ENCODE measurements around the gene TM7SF3. TPM values are rescaled to one million over a fixed set of nuclear protein-coding genes. Genes with fewer than 3 reads are reported as not detected.

The TM7SF3 gene, protein sequence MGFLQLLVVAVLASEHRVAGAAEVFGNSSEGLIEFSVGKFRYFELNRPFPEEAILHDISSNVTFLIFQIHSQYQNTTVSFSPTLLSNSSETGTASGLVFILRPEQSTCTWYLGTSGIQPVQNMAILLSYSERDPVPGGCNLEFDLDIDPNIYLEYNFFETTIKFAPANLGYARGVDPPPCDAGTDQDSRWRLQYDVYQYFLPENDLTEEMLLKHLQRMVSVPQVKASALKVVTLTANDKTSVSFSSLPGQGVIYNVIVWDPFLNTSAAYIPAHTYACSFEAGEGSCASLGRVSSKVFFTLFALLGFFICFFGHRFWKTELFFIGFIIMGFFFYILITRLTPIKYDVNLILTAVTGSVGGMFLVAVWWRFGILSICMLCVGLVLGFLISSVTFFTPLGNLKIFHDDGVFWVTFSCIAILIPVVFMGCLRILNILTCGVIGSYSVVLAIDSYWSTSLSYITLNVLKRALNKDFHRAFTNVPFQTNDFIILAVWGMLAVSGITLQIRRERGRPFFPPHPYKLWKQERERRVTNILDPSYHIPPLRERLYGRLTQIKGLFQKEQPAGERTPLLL
- total RNA-seq (50.8 and 65.5 TPM in 2 replicates), polyA plus RNA-seq (50.1 and 51.0 TPM in 2 replicates)

GRCh38 chr12:27014085-27014858 is at the start of gene TM7SF3:
Gene TM7SF3, minus strand, starts transcription at chr12:27014384. Its CDS starts 216 bp downstream, at chr12:27014168.
- no peaks in the 10 kb centered on the region for H3K36me3 ChIP-seq
- H3K4me3 ChIP-seq: peak within 1 kb of the TSS; percentile 51
- TF ChIP-seq, protein P1, sequence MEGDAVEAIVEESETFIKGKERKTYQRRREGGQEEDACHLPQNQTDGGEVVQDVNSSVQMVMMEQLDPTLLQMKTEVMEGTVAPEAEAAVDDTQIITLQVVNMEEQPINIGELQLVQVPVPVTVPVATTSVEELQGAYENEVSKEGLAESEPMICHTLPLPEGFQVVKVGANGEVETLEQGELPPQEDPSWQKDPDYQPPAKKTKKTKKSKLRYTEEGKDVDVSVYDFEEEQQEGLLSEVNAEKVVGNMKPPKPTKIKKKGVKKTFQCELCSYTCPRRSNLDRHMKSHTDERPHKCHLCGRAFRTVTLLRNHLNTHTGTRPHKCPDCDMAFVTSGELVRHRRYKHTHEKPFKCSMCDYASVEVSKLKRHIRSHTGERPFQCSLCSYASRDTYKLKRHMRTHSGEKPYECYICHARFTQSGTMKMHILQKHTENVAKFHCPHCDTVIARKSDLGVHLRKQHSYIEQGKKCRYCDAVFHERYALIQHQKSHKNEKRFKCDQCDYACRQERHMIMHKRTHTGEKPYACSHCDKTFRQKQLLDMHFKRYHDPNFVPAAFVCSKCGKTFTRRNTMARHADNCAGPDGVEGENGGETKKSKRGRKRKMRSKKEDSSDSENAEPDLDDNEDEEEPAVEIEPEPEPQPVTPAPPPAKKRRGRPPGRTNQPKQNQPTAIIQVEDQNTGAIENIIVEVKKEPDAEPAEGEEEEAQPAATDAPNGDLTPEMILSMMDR (IDR thresholded peaks at IDR 0.05; ENCODE audit: low read depth, low read length): peak; percentile 96
- H3K4me1 ChIP-seq (ENCODE audit: low read depth): peaks cover 16% of the 10 kb centered on the region
- no peaks in the 10 kb centered on the region for H3K9me3 ChIP-seq (ENCODE audit: low read depth)
- H3K27ac ChIP-seq: peak within 1 kb of the TSS; percentile 54
- DNase-seq (ENCODE audit: low read depth in 1 of 2, low spot score in 1 of 2): peak; percentile 95
- no peaks in the 10 kb centered on the region for H3K27me3 ChIP-seq

DNA sequence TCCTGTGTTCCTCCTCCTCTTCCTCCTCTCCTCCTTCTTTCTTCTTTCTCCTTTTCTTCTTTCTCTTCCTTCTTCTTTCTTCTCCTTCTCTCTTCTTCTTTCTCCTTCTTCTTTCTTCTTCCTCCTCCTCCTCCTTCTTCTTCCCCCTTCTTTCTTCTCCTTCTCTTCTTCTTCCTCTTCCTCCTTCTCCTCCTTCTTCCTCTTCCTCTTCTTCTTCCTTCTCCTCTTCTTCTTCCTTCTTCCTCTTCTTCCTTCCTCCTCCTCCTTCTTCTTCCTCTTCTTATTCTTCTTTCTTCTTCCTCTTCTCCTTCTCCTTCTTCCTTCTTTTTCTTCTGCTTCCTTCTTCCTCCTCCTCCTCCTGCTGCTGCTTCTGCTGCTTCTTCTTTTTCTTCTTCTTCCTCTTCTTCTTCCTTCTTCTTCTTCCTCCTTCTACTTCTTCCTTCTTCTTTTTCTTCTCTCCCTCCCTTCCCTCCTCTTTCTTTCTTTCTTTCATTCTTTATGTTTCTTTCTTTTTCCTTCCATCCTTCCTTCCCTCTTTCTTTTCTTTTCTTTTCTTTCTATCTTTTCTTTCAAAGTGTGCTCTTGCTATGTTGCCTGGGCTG is 49.2 kb upstream of the TM7SF3 start:
- no peak for DNase-seq (ENCODE audit: low read depth in 1 of 2, low spot score in 1 of 2)
- Histone ChIP-seq H3K4me3 (no peak overlapping the region), H3K9me3 (ENCODE audit: low read depth) (no peaks in the 10 kb centered on the region), H3K36me3 (no peaks in the 10 kb centered on the region), H3K27me3 (peaks cover 33% of the 10 kb centered on the region), H3K4me1 (ENCODE audit: low read depth) (no peaks in the 10 kb centered on the region), H3K27ac (no peak overlapping the region)
- TF ChIP-seq, protein P1 (IDR thresholded peaks at IDR 0.05; ENCODE audit: low read depth, low read length): no peak

DNA sequence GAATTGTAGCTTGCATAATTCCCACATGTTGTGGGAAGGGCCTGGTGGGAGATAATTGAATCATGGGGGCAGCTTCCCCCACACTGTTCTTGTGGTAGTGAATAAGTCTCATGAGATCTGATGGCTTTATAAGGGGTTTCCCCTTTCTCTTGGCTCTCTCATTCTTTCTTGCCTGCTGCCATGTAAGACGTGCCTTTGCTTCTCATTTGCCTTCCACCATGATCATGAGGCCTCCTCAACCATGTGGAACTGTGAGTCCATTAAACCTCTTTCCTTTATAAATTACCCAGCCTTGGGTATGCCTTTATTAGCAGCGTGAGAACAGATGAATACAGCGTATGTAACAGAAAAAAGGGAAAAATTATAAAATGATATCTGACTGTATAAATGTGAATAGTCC is 47.1 kb upstream of the TM7SF3 start:
- TF ChIP-seq, protein P1 (IDR thresholded peaks at IDR 0.05; ENCODE audit: low read depth, low read length): no peak
- DNase-seq (ENCODE audit: low read depth in 1 of 2, low spot score in 1 of 2): no peak
- H3K27me3 ChIP-seq: peaks cover 30% of the 10 kb centered on the region

GRCh38 chr12:27060740-27061139 is 46.6 kb upstream of the TM7SF3 start:
- Histone ChIP-seq H3K27ac (no peak overlapping the region), H3K4me3 (no peak overlapping the region), H3K9me3 (ENCODE audit: low read depth) (no peaks in the 10 kb centered on the region), H3K27me3 (peaks cover 35% of the 10 kb centered on the region), H3K4me1 (ENCODE audit: low read depth) (no peaks in the 10 kb centered on the region), H3K36me3 (no peaks in the 10 kb centered on the region)
- TF ChIP-seq, protein P1 (IDR thresholded peaks at IDR 0.05; ENCODE audit: low read depth, low read length): no peak
- peak in 1 of 2 donors; percentile 69 for DNase-seq (ENCODE audit: low read depth in 1 of 2, low spot score in 1 of 2)

More for the DNA sequence above, 47.1 kb upstream of the TM7SF3 start:
- Histone ChIP-seq H3K36me3 (no peaks in the 10 kb centered on the region), H3K9me3 (ENCODE audit: low read depth) (no peaks in the 10 kb centered on the region), H3K4me3 (no peak overlapping the region), H3K4me1 (ENCODE audit: low read depth) (no peaks in the 10 kb centered on the region), H3K27ac (no peak overlapping the region)

GRCh38 chr12:27057543-27057942 is 43.4 kb upstream of the TM7SF3 start:
- H3K9me3 ChIP-seq (ENCODE audit: low read depth): no peaks in the 10 kb centered on the region
- no peak for DNase-seq (ENCODE audit: low read depth in 1 of 2, low spot score in 1 of 2)
- H3K4me3 ChIP-seq: no peak overlapping the region
- H3K27ac ChIP-seq: no peak overlapping the region
- TF ChIP-seq, protein P1 (IDR thresholded peaks at IDR 0.05; ENCODE audit: low read depth, low read length): no peak
- H3K4me1 ChIP-seq (ENCODE audit: low read depth): no peaks in the 10 kb centered on the region
- peaks cover 16% of the 10 kb centered on the region for H3K27me3 ChIP-seq
- no peaks in the 10 kb centered on the region for H3K36me3 ChIP-seq
